Activated naive CD8-positive, alpha-beta T cell (primary cell): ENCODE data around the gene BCL2.

Source experiments
- H3K27ac Mint-ChIP-seq: one replicate; pipeline ENCODE4 v1.8.0; 2021; ENCODE audit warnings: mixed read lengths
- H3K27me3 Mint-ChIP-seq: one replicate; pipeline ENCODE4 v1.8.0; 2021; ENCODE audit warnings: mixed read lengths
- H3K36me3 Mint-ChIP-seq: one replicate; pipeline ENCODE4 v1.8.0; 2021; ENCODE audit warnings: mixed read lengths
- H3K4me1 Mint-ChIP-seq: one replicate; pipeline ENCODE4 v1.8.0; 2021; ENCODE audit warnings: low read depth, mixed read lengths
- H3K4me3 Mint-ChIP-seq: one replicate; pipeline ENCODE4 v1.8.0; 2021; ENCODE audit warnings: mild to moderate bottlenecking, mixed read lengths
- H3K9me3 Mint-ChIP-seq: one replicate; pipeline ENCODE4 v1.8.0; 2021; ENCODE audit warnings: low read depth, mixed read lengths

The BCL2 gene

GRCh38 chr18:63161032-63161760 lies 158.4 kb downstream of the BCL2 start:
- H3K9me3 Mint-ChIP-seq, result peaks cover 8% of the 10 kb centered on the region
- H3K36me3 Mint-ChIP-seq, result peaks cover 23% of the 10 kb centered on the region
- peak overlapping the region; percentile 75 for H3K4me3 Mint-ChIP-seq
- no peaks in the 10 kb centered on the region for H3K27me3 Mint-ChIP-seq
- H3K27ac Mint-ChIP-seq, result peak overlapping the region; percentile 100
- H3K4me1 Mint-ChIP-seq, result peaks cover 97% of the 10 kb centered on the region

- Mint-ChIP-seq H3K27me3 (no peaks in the 10 kb centered on the region), H3K36me3 (peaks cover 21% of the 10 kb centered on the region), H3K27ac (peak overlapping the region; percentile 100), H3K4me3 (peak overlapping the region; percentile 75), H3K9me3 (peaks cover 8% of the 10 kb centered on the region), H3K4me1 (peaks cover 96% of the 10 kb centered on the region)
Observed at GRCh38 chr18:63160172-63160995, 159.2 kb downstream of the BCL2 start.

- Mint-ChIP-seq H3K27ac (peak overlapping the region; percentile 100), H3K36me3 (peaks cover 18% of the 10 kb centered on the region), H3K27me3 (no peaks in the 10 kb centered on the region), H3K4me1 (peaks cover 99% of the 10 kb centered on the region), H3K9me3 (peaks cover 8% of the 10 kb centered on the region), H3K4me3 (peak overlapping the region; percentile 75)
Observed at GRCh38 chr18:63159590-63159989, 160.0 kb downstream of the BCL2 start.

GRCh38 chr18:63158676-63159291 lies 160.8 kb downstream of the BCL2 start:
- H3K27ac Mint-ChIP-seq, result peak overlapping the region; percentile 100
- peak overlapping the region; percentile 75 for H3K4me3 Mint-ChIP-seq
- peaks cover 99% of the 10 kb centered on the region for H3K4me1 Mint-ChIP-seq
- peaks cover 5% of the 10 kb centered on the region for H3K9me3 Mint-ChIP-seq
- no peaks in the 10 kb centered on the region for H3K27me3 Mint-ChIP-seq
- peaks cover 23% of the 10 kb centered on the region for H3K36me3 Mint-ChIP-seq

- Mint-ChIP-seq H3K27ac (peak overlapping the region; percentile 100), H3K4me1 (peaks cover 99% of the 10 kb centered on the region), H3K36me3 (peaks cover 18% of the 10 kb centered on the region), H3K9me3 (peaks cover 5% of the 10 kb centered on the region), H3K4me3 (peak overlapping the region; percentile 75), H3K27me3 (no peaks in the 10 kb centered on the region)
Observed at GRCh38 chr18:63158012-63158631, 161.4 kb downstream of the BCL2 start.

- Mint-ChIP-seq H3K27me3 (no peaks in the 10 kb centered on the region), H3K36me3 (peaks cover 16% of the 10 kb centered on the region), H3K4me1 (peaks cover 99% of the 10 kb centered on the region), H3K9me3 (peaks cover 5% of the 10 kb centered on the region), H3K4me3 (peak overlapping the region; percentile 75), H3K27ac (peak overlapping the region; percentile 100)
Observed at GRCh38 chr18:63157293-63158011, 162.1 kb downstream of the BCL2 start.

GRCh38 chr18:63155910-63156773 lies 163.4 kb downstream of the BCL2 start:
- peak overlapping the region; percentile 100 for H3K27ac Mint-ChIP-seq
- peaks cover 16% of the 10 kb centered on the region for H3K36me3 Mint-ChIP-seq
- peak overlapping the region; percentile 75 for H3K4me3 Mint-ChIP-seq
- peaks cover 99% of the 10 kb centered on the region for H3K4me1 Mint-ChIP-seq
- H3K27me3 Mint-ChIP-seq, result no peaks in the 10 kb centered on the region
- peaks cover 5% of the 10 kb centered on the region for H3K9me3 Mint-ChIP-seq

- Mint-ChIP-seq H3K4me3 (peak overlapping the region; percentile 75), H3K27ac (peak overlapping the region; percentile 100), H3K9me3 (no peaks in the 10 kb centered on the region), H3K4me1 (peaks cover 99% of the 10 kb centered on the region), H3K27me3 (no peaks in the 10 kb centered on the region), H3K36me3 (peaks cover 14% of the 10 kb centered on the region)
Observed at GRCh38 chr18:63155169-63155852, 164.3 kb downstream of the BCL2 start.

- peaks cover 15% of the 10 kb centered on the region for H3K36me3 Mint-ChIP-seq
- no peaks in the 10 kb centered on the region for H3K27me3 Mint-ChIP-seq
- H3K4me1 Mint-ChIP-seq, result peaks cover 96% of the 10 kb centered on the region
- peak overlapping the region; percentile 100 for H3K27ac Mint-ChIP-seq
- H3K4me3 Mint-ChIP-seq, result peak overlapping the region; percentile 75
- H3K9me3 Mint-ChIP-seq, result no peaks in the 10 kb centered on the region
Observed at GRCh38 chr18:63154350-63155152, 165.0 kb downstream of the BCL2 start.

- Mint-ChIP-seq H3K27ac (peak overlapping the region; percentile 100), H3K36me3 (peaks cover 18% of the 10 kb centered on the region), H3K9me3 (no peaks in the 10 kb centered on the region), H3K27me3 (no peaks in the 10 kb centered on the region), H3K4me1 (peaks cover 86% of the 10 kb centered on the region), H3K4me3 (peak overlapping the region; percentile 75)
Observed at GRCh38 chr18:63152791-63153190, 166.8 kb downstream of the BCL2 start.

GRCh38 chr18:63152096-63152495 lies 167.5 kb downstream of the BCL2 start:
- Mint-ChIP-seq H3K36me3 (peaks cover 18% of the 10 kb centered on the region), H3K27ac (peak overlapping the region; percentile 100), H3K27me3 (no peaks in the 10 kb centered on the region), H3K4me3 (peak overlapping the region; percentile 75), H3K9me3 (no peaks in the 10 kb centered on the region), H3K4me1 (peaks cover 81% of the 10 kb centered on the region)

GRCh38 chr18:63151539-63151938 lies 168.0 kb downstream of the BCL2 start:
- Mint-ChIP-seq H3K4me1 (peaks cover 76% of the 10 kb centered on the region), H3K27ac (peak overlapping the region; percentile 100), H3K36me3 (peaks cover 18% of the 10 kb centered on the region), H3K27me3 (no peaks in the 10 kb centered on the region), H3K4me3 (peak overlapping the region; percentile 6), H3K9me3 (no peaks in the 10 kb centered on the region)
